Activated naive CD8-positive, alpha-beta T cell treated with anti-CD3 and anti-CD28 coated beads, Interleukin-2, amount 50 U/mL, for 16 hours (primary cell): ENCODE data around the gene TTN.
"Not testable (repeated sequence)": the region's sequence is repeated elsewhere in the genome, so short reads cannot be mapped to it uniquely, and the experiment has no call there.

ENCODE experiments used
- DNase-seq: peaks from one replicate; pipeline ENCODE4 v3.0.0-alpha.2; 2020; ENCODE audit warnings: low read depth, low spot score

TTN gene

GRCh38 chr2:178658480-178658879 is 148.7 kb downstream of the TTN start:
- DNase-seq: not testable (repeated sequence)

GRCh38 chr2:178650554-178650953 is 156.7 kb downstream of the TTN start:
- no peak for DNase-seq

- DNase-seq: no peak
These were observed 162.3 kb downstream of the TTN start for GRCh38 chr2:178644919-178645318.

- no peak for DNase-seq
These were observed 165.7 kb downstream of the TTN start for GRCh38 chr2:178641498-178641897.

- DNase-seq: no peak
These were observed 171.3 kb downstream of the TTN start for GRCh38 chr2:178635897-178636296.

GRCh38 chr2:178632729-178633128 is 174.5 kb downstream of the TTN start:
- DNase-seq: no peak

GRCh38 chr2:178630581-178630980 is 176.6 kb downstream of the TTN start:
- DNase-seq: no peak

GRCh38 chr2:178629463-178629862 is 177.8 kb downstream of the TTN start:
- DNase-seq: no peak

- DNase-seq: no peak
These were observed 178.6 kb downstream of the TTN start for GRCh38 chr2:178628605-178629004.

- DNase-seq: no peak
These were observed 179.8 kb downstream of the TTN start for GRCh38 chr2:178627401-178627800.

GRCh38 chr2:178615969-178616368 is 191.3 kb downstream of the TTN start:
- no peak for DNase-seq

- no peak for DNase-seq
These were observed 204.3 kb downstream of the TTN start for GRCh38 chr2:178602901-178603300.

- no peak for DNase-seq
These were observed 214.6 kb downstream of the TTN start for GRCh38 chr2:178592655-178593054.

GRCh38 chr2:178589335-178589734 is 217.9 kb downstream of the TTN start:
- no peak for DNase-seq

- no peak for DNase-seq
These were observed 222.6 kb downstream of the TTN start for GRCh38 chr2:178584666-178585065.

- DNase-seq: no peak
These were observed 228.2 kb downstream of the TTN start for GRCh38 chr2:178579006-178579405.

- DNase-seq: no peak
These were observed 232.4 kb downstream of the TTN start for GRCh38 chr2:178574789-178575188.

GRCh38 chr2:178568227-178568626 is 239.0 kb downstream of the TTN start:
- no peak for DNase-seq

GRCh38 chr2:178553047-178553446 is 254.2 kb downstream of the TTN start:
- DNase-seq: no peak

- DNase-seq: no peak
These were observed 256.9 kb downstream of the TTN start for GRCh38 chr2:178550352-178550751.

- no peak for DNase-seq
These were observed 264.7 kb downstream of the TTN start for GRCh38 chr2:178542569-178542968.

GRCh38 chr2:178542161-178542560 is 265.1 kb downstream of the TTN start:
- DNase-seq: no peak

- DNase-seq: no peak
These were observed 271.2 kb downstream of the TTN start for GRCh38 chr2:178536037-178536436.

- DNase-seq: no peak
These were observed 276.1 kb downstream of the TTN start for GRCh38 chr2:178531168-178531567.
